ENCODE results near the gene PTCD2.

PTCD2 gene

DNA sequence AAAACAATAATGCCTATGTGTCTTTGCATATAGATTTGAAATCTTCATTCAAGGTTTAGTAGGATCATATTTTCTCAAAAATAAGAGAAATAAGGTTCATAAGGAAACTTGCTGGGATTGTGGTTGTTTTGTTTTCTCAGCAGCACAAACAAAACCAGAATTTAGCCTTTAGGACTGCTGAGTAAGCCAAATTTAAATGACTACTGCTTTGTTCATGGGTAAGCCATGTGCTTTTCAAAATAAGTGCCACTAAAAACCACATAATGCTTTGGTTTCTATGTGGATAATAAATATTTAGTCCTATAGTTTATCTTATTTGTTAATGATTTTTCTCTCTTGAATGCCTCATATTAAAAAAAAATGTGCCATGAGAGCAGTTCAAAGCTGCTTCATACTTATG, 38.8 kb downstream of the PTCD2 start:
- TF ChIP-seq SIN3A (IDR thresholded peaks at IDR 0.05; ENCODE audit: borderline replicate concordance, insufficient read depth, low read length) (no peak), TAF1 (IDR thresholded peaks at IDR 0.05; ENCODE audit: borderline replicate concordance, insufficient read depth, low read length) (no peak), FOXP2 (optimal IDR thresholded peaks at IDR 0.05; ENCODE audit: borderline replicate concordance, extremely low read depth, extremely low read length, insufficient read depth) (no peak), POLR2AphosphoS5 (IDR thresholded peaks at IDR 0.05; ENCODE audit: low read depth, low read length) (no peak)
- TF ChIP-seq, protein P1, sequence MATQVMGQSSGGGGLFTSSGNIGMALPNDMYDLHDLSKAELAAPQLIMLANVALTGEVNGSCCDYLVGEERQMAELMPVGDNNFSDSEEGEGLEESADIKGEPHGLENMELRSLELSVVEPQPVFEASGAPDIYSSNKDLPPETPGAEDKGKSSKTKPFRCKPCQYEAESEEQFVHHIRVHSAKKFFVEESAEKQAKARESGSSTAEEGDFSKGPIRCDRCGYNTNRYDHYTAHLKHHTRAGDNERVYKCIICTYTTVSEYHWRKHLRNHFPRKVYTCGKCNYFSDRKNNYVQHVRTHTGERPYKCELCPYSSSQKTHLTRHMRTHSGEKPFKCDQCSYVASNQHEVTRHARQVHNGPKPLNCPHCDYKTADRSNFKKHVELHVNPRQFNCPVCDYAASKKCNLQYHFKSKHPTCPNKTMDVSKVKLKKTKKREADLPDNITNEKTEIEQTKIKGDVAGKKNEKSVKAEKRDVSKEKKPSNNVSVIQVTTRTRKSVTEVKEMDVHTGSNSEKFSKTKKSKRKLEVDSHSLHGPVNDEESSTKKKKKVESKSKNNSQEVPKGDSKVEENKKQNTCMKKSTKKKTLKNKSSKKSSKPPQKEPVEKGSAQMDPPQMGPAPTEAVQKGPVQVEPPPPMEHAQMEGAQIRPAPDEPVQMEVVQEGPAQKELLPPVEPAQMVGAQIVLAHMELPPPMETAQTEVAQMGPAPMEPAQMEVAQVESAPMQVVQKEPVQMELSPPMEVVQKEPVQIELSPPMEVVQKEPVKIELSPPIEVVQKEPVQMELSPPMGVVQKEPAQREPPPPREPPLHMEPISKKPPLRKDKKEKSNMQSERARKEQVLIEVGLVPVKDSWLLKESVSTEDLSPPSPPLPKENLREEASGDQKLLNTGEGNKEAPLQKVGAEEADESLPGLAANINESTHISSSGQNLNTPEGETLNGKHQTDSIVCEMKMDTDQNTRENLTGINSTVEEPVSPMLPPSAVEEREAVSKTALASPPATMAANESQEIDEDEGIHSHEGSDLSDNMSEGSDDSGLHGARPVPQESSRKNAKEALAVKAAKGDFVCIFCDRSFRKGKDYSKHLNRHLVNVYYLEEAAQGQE (IDR thresholded peaks at IDR 0.05; ENCODE audit: insufficient read depth in 1 of 2, low read depth in 2 of 2, low read length in 2 of 2), result no peak

DNA sequence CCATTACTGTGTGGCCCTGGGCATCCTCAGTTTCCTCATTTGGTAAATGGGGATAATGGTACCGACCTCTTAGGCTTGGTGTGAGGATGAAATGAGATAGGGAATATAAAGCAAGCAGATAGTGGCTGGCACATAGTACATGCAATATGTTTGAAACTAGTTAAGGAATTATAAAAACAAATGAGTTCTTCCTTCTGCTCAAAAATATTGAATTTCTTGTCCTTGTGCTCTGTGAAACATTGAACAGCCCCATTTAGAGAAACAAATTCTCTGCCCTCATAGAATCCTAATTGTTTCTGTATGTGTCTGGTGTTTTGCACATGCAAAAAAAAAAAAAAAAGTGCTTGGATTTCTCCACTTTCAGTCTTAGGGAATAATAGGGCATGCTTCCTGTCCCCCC, 39.7 kb downstream of the PTCD2 start:
- TF ChIP-seq, protein P1 (IDR thresholded peaks at IDR 0.05; ENCODE audit: insufficient read depth in 1 of 2, low read depth in 2 of 2, low read length in 2 of 2), result no peak
- TF ChIP-seq POLR2AphosphoS5 (IDR thresholded peaks at IDR 0.05; ENCODE audit: low read depth, low read length) (no peak), SIN3A (IDR thresholded peaks at IDR 0.05; ENCODE audit: borderline replicate concordance, insufficient read depth, low read length) (no peak), TAF1 (IDR thresholded peaks at IDR 0.05; ENCODE audit: borderline replicate concordance, insufficient read depth, low read length) (no peak), FOXP2 (optimal IDR thresholded peaks at IDR 0.05; ENCODE audit: borderline replicate concordance, extremely low read depth, extremely low read length, insufficient read depth) (no peak)

GRCh38 chr5:72363166-72363802, 43.1 kb downstream of the PTCD2 start:
- no peak for TF ChIP-seq TAF1 (IDR thresholded peaks at IDR 0.05; ENCODE audit: borderline replicate concordance, insufficient read depth, low read length)
- TF ChIP-seq POLR2AphosphoS5 (IDR thresholded peaks at IDR 0.05; ENCODE audit: low read depth, low read length), result no peak
- TF ChIP-seq, protein P1 (IDR thresholded peaks at IDR 0.05; ENCODE audit: insufficient read depth in 1 of 2, low read depth in 2 of 2, low read length in 2 of 2), result no peak
- TF ChIP-seq SIN3A (IDR thresholded peaks at IDR 0.05; ENCODE audit: borderline replicate concordance, insufficient read depth, low read length), result no peak

GRCh38 chr5:72364171-72364570, 44.0 kb downstream of the PTCD2 start:
- TF ChIP-seq, protein P1 (IDR thresholded peaks at IDR 0.05; ENCODE audit: insufficient read depth in 1 of 2, low read depth in 2 of 2, low read length in 2 of 2), result no peak
- TF ChIP-seq TAF1 (IDR thresholded peaks at IDR 0.05; ENCODE audit: borderline replicate concordance, insufficient read depth, low read length) (no peak), FOXP2 (optimal IDR thresholded peaks at IDR 0.05; ENCODE audit: borderline replicate concordance, extremely low read depth, extremely low read length, insufficient read depth) (no peak), SIN3A (IDR thresholded peaks at IDR 0.05; ENCODE audit: borderline replicate concordance, insufficient read depth, low read length) (no peak), POLR2AphosphoS5 (IDR thresholded peaks at IDR 0.05; ENCODE audit: low read depth, low read length) (no peak)

DNA sequence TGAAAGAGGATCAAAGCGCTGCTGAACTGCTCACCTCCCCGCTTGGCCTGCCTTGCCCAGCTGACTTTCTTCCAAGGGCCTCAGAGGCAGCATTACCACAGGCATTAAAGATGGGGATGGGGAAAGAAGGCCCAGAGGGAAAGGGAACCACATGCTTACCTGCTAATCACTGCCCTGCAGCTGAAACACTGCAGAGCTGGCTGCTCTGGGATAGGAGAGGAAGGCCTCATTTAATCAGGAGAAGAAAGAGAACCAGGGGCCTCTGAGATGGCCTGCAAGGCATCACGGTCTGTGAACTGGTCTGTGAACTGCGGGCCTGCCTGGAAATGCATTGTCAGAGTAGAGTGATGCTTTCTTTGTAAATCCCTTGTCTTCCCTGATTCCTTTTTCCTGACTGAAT, 44.8 kb downstream of the PTCD2 start:
- TF ChIP-seq FOXP2 (optimal IDR thresholded peaks at IDR 0.05; ENCODE audit: borderline replicate concordance, extremely low read depth, extremely low read length, insufficient read depth), result no peak
- TF ChIP-seq POLR2AphosphoS5 (IDR thresholded peaks at IDR 0.05; ENCODE audit: low read depth, low read length), result no peak
- TF ChIP-seq, protein P1 (IDR thresholded peaks at IDR 0.05; ENCODE audit: insufficient read depth in 1 of 2, low read depth in 2 of 2, low read length in 2 of 2), result no peak
- TF ChIP-seq TAF1 (IDR thresholded peaks at IDR 0.05; ENCODE audit: borderline replicate concordance, insufficient read depth, low read length), result no peak
- TF ChIP-seq SIN3A (IDR thresholded peaks at IDR 0.05; ENCODE audit: borderline replicate concordance, insufficient read depth, low read length), result no peak
